A549 (cell line): ENCODE data around the gene RABGAP1L. TPM values are rescaled to one million over a fixed set of nuclear protein-coding genes. Genes with fewer than 3 reads are reported as not detected.

Source experiments
- ATAC-seq, 2 experiments: fragments of 200-7000 bp in 1 of 2; fragments of >200 bp in 1 of 2; cut with Nextera tagmentation in 1 of 2; cut with Tn5 transposase in 1 of 2; 3 replicates each; pipeline versions ENCODE4 v1.8.0 to v1.9.1; 2018 to 2020; ENCODE audit warnings: mild to moderate bottlenecking in 1 of 2, moderate library complexity in 1 of 2
- CTCF ChIA-PET: fragments of 300-600 bp; sonication (Branson Sonifier 250); formaldehyde crosslinking; extraction: SDS; loops from one replicate; lab custom pipeline; 2021; ENCODE audit warnings: antibody characterized with exemption, inconsistent platforms; lab: Yijun Ruan, JAX
- POLR2A ChIA-PET: fragments of 350-600 bp; formaldehyde crosslinking; extraction: SDS; loops from one replicate; lab custom pipeline; 2021; ENCODE audit warnings: antibody characterized with exemption, inconsistent platforms; lab: Yijun Ruan, JAX
- DNase-seq, 2 experiments: peaks; one replicate each; pipeline versions ENCODE4 v3.0.0 to v3.0.0-alpha.2; 2011 to 2016; ENCODE audit warnings: low read depth in 1 of 2, low spot score in 1 of 2
- FAIRE-seq: peaks from 2 replicates; lab custom pipeline; 2011; peaks lifted over from hg19 to GRCh38; lab: Jason Lieb, UNC
- H3K27ac ChIP-seq, 2 experiments: fragments of >200 bp; sonication (Bioruptor Twin); formaldehyde crosslinking; 3 replicates each; pipeline ENCODE4 v1.5.1; 2016 to 2017
- H3K4me1 ChIP-seq: fragments of >200 bp; sonication (Bioruptor Twin); formaldehyde crosslinking; 3 replicates; pipeline ENCODE4 v1.6.1; 2016
- H3K4me2 ChIP-seq: fragments of >200 bp; sonication (Bioruptor Twin); formaldehyde crosslinking; 3 replicates; pipeline ENCODE4 v1.6.1; 2016
- H3K4me3 ChIP-seq: fragments of >200 bp; sonication (Bioruptor Twin); formaldehyde crosslinking; 3 replicates; pipeline ENCODE4 v1.5.1; 2016
- H3K9me3 ChIP-seq: fragments of >200 bp; sonication (Bioruptor Twin); formaldehyde crosslinking; 3 replicates; pipeline ENCODE4 v1.6.1; 2016
- BCL3 ChIP-seq: fragments of >200 bp; sonication (Bioruptor Twin); formaldehyde crosslinking; IDR thresholded peaks from 3 replicates; pipeline ENCODE4 v1.6.1; 2016
- CBX2 ChIP-seq: fragments of 200-600 bp; sonication (generic); IDR thresholded peaks from 2 replicates; pipeline ENCODE4 v1.6.1; 2016; ENCODE audit warnings: low read depth, mild to moderate bottlenecking, borderline replicate concordance
- CBX8 ChIP-seq: fragments of 200-600 bp; sonication (generic); IDR thresholded peaks from 2 replicates; pipeline ENCODE4 v1.6.1; 2016
- CHD2 ChIP-seq: fragments of 150-350 bp; IDR thresholded peaks from 2 replicates; pipeline ENCODE4 v1.6.1; 2014; ENCODE audit warnings: low read length; ENCODE audit not compliant: partially characterized antibody
- FOSL2 ChIP-seq, 2 experiments: fragments of 450-650 bp in 1 of 2; fragments of >200 bp in 1 of 2; sonication (Bioruptor Twin) in 1 of 2; formaldehyde crosslinking; IDR thresholded peaks; 2 replicates each; pipeline versions ENCODE4 v1.5.0 to v1.6.1; 2016 to 2020; ENCODE audit warnings: mild to moderate bottlenecking in 1 of 2, moderate library complexity in 1 of 2
- HDAC2 ChIP-seq: fragments of 200-600 bp; sonication (generic); IDR thresholded peaks from 2 replicates; pipeline ENCODE4 v1.6.1; 2016
- HMGXB4 ChIP-seq: fragments of 250-450 bp; sonication (Bioruptor Pico); IDR thresholded peaks from 2 replicates; pipeline ENCODE4 v1.5.0; 2021; ENCODE audit warnings: mild to moderate bottlenecking, moderate library complexity, borderline replicate concordance
- HOXB5 ChIP-seq: fragments of 250-450 bp; sonication (Bioruptor Pico); IDR thresholded peaks from 2 replicates; pipeline ENCODE4 v1.5.0; 2020; ENCODE audit warnings: mild to moderate bottlenecking, moderate library complexity
- JUN ChIP-seq, 2 experiments: fragments of >200 bp; sonication (Bioruptor Twin); formaldehyde crosslinking; IDR thresholded peaks; 2 replicates in 1 of 2; 3 replicates in 1 of 2; pipeline ENCODE4 v1.6.1; 2016 to 2017
- KDM5A ChIP-seq: fragments of 200-600 bp; sonication (generic); IDR thresholded peaks from 2 replicates; pipeline ENCODE4 v1.6.1; 2016; ENCODE audit warnings: antibody characterized with exemption, mild to moderate bottlenecking
- MAX ChIP-seq: IDR thresholded peaks from 2 replicates; pipeline ENCODE4 v1.6.1; 2012
- MAZ ChIP-seq: fragments of 150-350 bp; IDR thresholded peaks from 2 replicates; pipeline ENCODE4 v1.6.1; 2014; ENCODE audit warnings: antibody characterized with exemption, low read depth, low read length, borderline replicate concordance
- NR3C1 ChIP-seq: fragments of >200 bp; sonication (Bioruptor Twin); formaldehyde crosslinking; IDR thresholded peaks from 3 replicates; pipeline ENCODE4 v1.6.1; 2017
- PBX3 ChIP-seq: IDR thresholded peaks from 2 replicates; pipeline ENCODE4 v1.6.1; 2012
- PHF8 ChIP-seq: fragments of 200-600 bp; sonication (generic); IDR thresholded peaks from 2 replicates; pipeline ENCODE4 v1.6.1; 2016; ENCODE audit warnings: low read depth, mild to moderate bottlenecking, antibody characterized with exemption, moderate library complexity, borderline replicate concordance
- POLR2AphosphoS2 ChIP-seq: conservative IDR thresholded peaks from 2 replicates; pipeline ENCODE4 v1.6.1; 2012; ENCODE audit warnings: low read length, improper control_type of control experiment, inconsistent platforms
- REST ChIP-seq: fragments of 200-600 bp; sonication (generic); IDR thresholded peaks from 2 replicates; pipeline ENCODE4 v1.6.1; 2016; ENCODE audit warnings: antibody characterized with exemption, mild to moderate bottlenecking, moderate library complexity
- SMC3 ChIP-seq: fragments of >200 bp; sonication (Bioruptor Twin); formaldehyde crosslinking; IDR thresholded peaks from 3 replicates; pipeline ENCODE4 v1.6.1; 2018; ENCODE audit warnings: inconsistent platforms
- SREBF2 ChIP-seq: fragments of 450-650 bp; IDR thresholded peaks from 2 replicates; pipeline ENCODE4 v1.6.1; 2014; ENCODE audit warnings: mild to moderate bottlenecking, moderate library complexity
- TP53 ChIP-seq: fragments of 250-450 bp; sonication (Bioruptor Pico); IDR thresholded peaks from 2 replicates; pipeline ENCODE4 v1.5.0; 2021; ENCODE audit warnings: mild to moderate bottlenecking, moderate library complexity
- USF2 ChIP-seq: fragments of 450-650 bp; IDR thresholded peaks from 2 replicates; pipeline ENCODE4 v1.6.1; 2014; ENCODE audit warnings: antibody characterized with exemption
- ZC3H11A ChIP-seq: fragments of 450-650 bp; IDR thresholded peaks from 2 replicates; pipeline ENCODE4 v1.6.1; 2014; ENCODE audit warnings: antibody characterized with exemption, mild to moderate bottlenecking
- ZFP36 ChIP-seq: fragments of 450-650 bp; IDR thresholded peaks from 2 replicates; pipeline ENCODE4 v1.6.1; 2014; ENCODE audit warnings: borderline replicate concordance; ENCODE audit not compliant: partially characterized antibody
- ZSCAN20 ChIP-seq: fragments of 250-450 bp; sonication (Bioruptor Pico); IDR thresholded peaks from 2 replicates; pipeline ENCODE4 v1.8.0; 2022; ENCODE audit warnings: mild to moderate bottlenecking, moderate library complexity
- WGBS: methylation state at CpG from one replicate; pipeline ENCODE4 v1.1.6; 2017; ENCODE audit errors: missing lambda C conversion rate; 5-methylcytosine and 5-hydroxymethylcytosine counted together
- polyA plus RNA-seq, 4 experiments: library from polyadenylated mRNA; depleted of rRNA in 3 of 4; stranded (reverse); fragments of >200 nt; fragmentation: RNase III in 1 of 4; extraction: RNeasy Plus Mini Kit Qiagen cat#74134 plus additional on column Dnase treatment in 1 of 4; gene quantifications; 2 replicates in 3 of 4; 3 replicates in 1 of 4; pipeline ENCODE4 v1.2.3, GENCODE V29; 2011 to 2017

Gene RABGAP1L
- polyA plus RNA-seq, 2 of the 4 experiments (the other 2 are of a cell fraction), result 8.2 to 18.6 TPM

GRCh38 chr1:174577681-174578080, 418.4 kb downstream of the RABGAP1L start (continued):
- TF ChIP-seq MAX, result no peak

- no peak for ATAC-seq
- Histone ChIP-seq H3K4me2 (no peak overlapping the region), H3K27ac (no peak overlapping the region), H3K9me3 (no peaks in the 10 kb centered on the region), H3K4me3 (no peak overlapping the region), H3K4me1 (no peaks in the 10 kb centered on the region)
- POLR2A ChIA-PET, result no interaction called here
- no peak for FAIRE-seq
- no peak for DNase-seq
- CTCF ChIA-PET, result no interaction called here
- WGBS, result 44% methylated on average over 3 of the region's 3 CpGs
- no peak for TF ChIP-seq HOXB5 (CRISPR knock-in tag)
- no peak for TF ChIP-seq CBX2
- no peak for TF ChIP-seq POLR2AphosphoS2
- TF ChIP-seq SMC3, result no peak
- no peak for TF ChIP-seq JUN (IDR thresholded peaks at IDR 0.05)
- TF ChIP-seq MAZ, result no peak
- TF ChIP-seq KDM5A, result no peak
- no peak for TF ChIP-seq BCL3
- no peak for TF ChIP-seq TP53
Measured at GRCh38 chr1:174580801-174581200, 421.5 kb downstream of the RABGAP1L start.

- ATAC-seq, result no peak
- WGBS, result 46% methylated on average over 1 of the region's 1 CpG
- Histone ChIP-seq H3K4me1 (no peaks in the 10 kb centered on the region), H3K4me3 (no peak overlapping the region), H3K9me3 (no peaks in the 10 kb centered on the region), H3K4me2 (no peak overlapping the region), H3K27ac (no peak overlapping the region)
- ChIA-PET CTCF (no interaction called here), POLR2A (no interaction called here)
- TF ChIP-seq PHF8 (no peak), CBX2 (no peak), SREBF2 (no peak), HDAC2 (no peak), ZFP36 (no peak), NR3C1 (no peak), REST (no peak), CHD2 (no peak), PBX3 (no peak), HMGXB4 (CRISPR knock-in tag) (no peak), USF2 (no peak), CBX8 (no peak), ZC3H11A (no peak), TP53 (no peak), FOSL2 (IDR thresholded peaks at IDR 0.05) (no peak), FOSL2 (CRISPR knock-in tag; IDR thresholded peaks at IDR 0.05) (no peak), ZSCAN20 (CRISPR knock-in tag) (no peak)
- DNase-seq, result no peak
- no peak for FAIRE-seq
Measured at GRCh38 chr1:174583316-174583715, 424.0 kb downstream of the RABGAP1L start.
